Suprapubic skin (tissue), 4 donors: ENCODE measurements around the gene EIF4E. TPM values are rescaled to one million over a fixed set of nuclear protein-coding genes. Genes with fewer than 3 reads are reported as not detected.
"Not testable (repeated sequence)": the region's sequence is repeated elsewhere in the genome, so short reads cannot be mapped to it uniquely, and the experiment has no call there.

Experiments used
- DNase-seq, 2 donors: peaks; one replicate each; pipeline ENCODE4 v3.0.0-alpha.2; 2019; ENCODE audit warnings: low spot score in 2 of 2
- H3K27ac ChIP-seq: fragments of 200-600 bp; sonication (generic); one replicate; pipeline ENCODE4 v1.5.1; 2019
- H3K27me3 ChIP-seq: fragments of 200-600 bp; sonication (generic); one replicate; pipeline ENCODE4 v1.5.1; 2019
- H3K36me3 ChIP-seq: fragments of 200-600 bp; sonication (generic); one replicate; pipeline ENCODE4 v1.5.1; 2019
- H3K4me1 ChIP-seq: fragments of 200-600 bp; sonication (generic); one replicate; pipeline ENCODE4 v1.5.1; 2019
- H3K4me3 ChIP-seq: fragments of 200-600 bp; sonication (generic); one replicate; pipeline ENCODE4 v1.5.1; 2019; ENCODE audit warnings: mild to moderate bottlenecking
- H3K9me3 ChIP-seq: fragments of 200-600 bp; sonication (generic); one replicate; pipeline ENCODE4 v1.5.1; 2019
- CTCF ChIP-seq, 2 donors: fragments of 200-600 bp in 1 of 2; fragments of 450-650 bp in 1 of 2; sonication (generic) in 1 of 2; IDR thresholded peaks; one replicate each; pipeline ENCODE4 v1.5.1; 2016 to 2019; ENCODE audit warnings: antibody characterized with exemption in 2 of 2, mild to moderate bottlenecking in 1 of 2, moderate library complexity in 1 of 2
- EP300 ChIP-seq: sonication (generic); formaldehyde crosslinking; IDR thresholded peaks from one replicate; pipeline ENCODE4 v1.6.1; 2017; ENCODE audit warnings: antibody characterized with exemption
- POLR2A ChIP-seq, 2 donors: fragments of 450-650 bp; IDR thresholded peaks; one replicate each; pipeline ENCODE4 v1.6.1; 2017; ENCODE audit warnings: antibody characterized with exemption in 2 of 2, mild to moderate bottlenecking in 2 of 2, moderate library complexity in 2 of 2
- POLR2AphosphoS5 ChIP-seq, 3 donors: sonication (generic); formaldehyde crosslinking; IDR thresholded peaks; one replicate each; pipeline ENCODE4 v1.6.1; 2017; ENCODE audit warnings: antibody characterized with exemption in 3 of 3
- WGBS: methylation state at CpG from one replicate; pipeline ENCODE4 v1.1.5; 2018; 5-methylcytosine and 5-hydroxymethylcytosine counted together
- total RNA-seq, 4 donors: library from RNA; depleted of rRNA; stranded (reverse); fragments of >200 nt; gene quantifications; one replicate each; pipeline ENCODE4 v1.1.0, GENCODE V29; 2016

Gene EIF4E
- total RNA-seq, 4 donors from 2014 or later: 42.5 to 68.7 (median 54.6) TPM

DNA sequence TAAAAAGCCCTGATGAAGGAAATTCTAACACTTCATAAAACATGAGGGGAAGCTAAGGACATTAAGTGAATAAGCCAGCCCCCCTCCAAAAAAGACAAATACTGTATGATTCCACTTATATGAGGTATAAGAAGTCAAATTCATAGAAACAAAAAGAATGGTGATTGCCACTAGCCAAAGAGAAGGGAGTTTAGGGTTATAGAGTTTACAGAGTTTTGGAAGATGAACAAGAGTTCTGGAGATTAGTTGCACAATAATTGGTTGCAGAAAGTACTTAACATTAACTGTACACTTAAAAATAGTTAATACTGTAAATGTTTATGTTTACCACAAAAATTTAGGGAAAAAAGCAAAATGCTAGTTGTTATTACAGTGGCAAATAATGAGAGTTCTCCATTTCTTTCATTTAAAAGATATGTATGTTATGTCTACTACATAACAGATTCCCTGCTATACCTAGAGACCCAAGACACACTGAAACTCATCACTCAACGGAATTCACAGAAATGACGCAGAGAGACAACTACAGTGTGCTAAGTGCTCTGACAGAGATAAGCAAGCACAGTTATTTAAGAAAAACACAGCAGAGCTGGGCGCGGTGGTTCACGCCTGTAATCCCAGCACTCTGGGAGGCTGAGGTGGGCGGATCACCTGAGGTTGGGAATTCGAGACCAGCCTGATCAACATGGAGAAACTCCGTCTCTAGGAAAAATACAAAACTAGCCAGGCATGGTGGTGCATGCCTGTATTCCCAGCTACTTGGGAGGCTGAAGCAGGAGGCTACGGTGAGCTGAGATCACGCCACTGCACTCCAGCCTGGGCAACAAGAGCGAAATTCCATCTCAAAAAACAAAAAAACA is 37.2 kb downstream of the EIF4E start:
- DNase-seq: no peak
- Histone ChIP-seq H3K27ac (no peak overlapping the region), H3K4me1 (no peaks in the 10 kb centered on the region), H3K27me3 (no peaks in the 10 kb centered on the region), H3K4me3 (no peak overlapping the region), H3K36me3 (peaks cover 35% of the 10 kb centered on the region), H3K9me3 (no peaks in the 10 kb centered on the region)
- WGBS: 97% methylated on average over 11 of the region's 11 CpGs
- TF ChIP-seq POLR2AphosphoS5 (IDR thresholded peaks at IDR 0.05) (no peak), CTCF (IDR thresholded peaks at IDR 0.05) (no peak)

GRCh38 chr4:98890702-98891455 is 38.1 kb downstream of the EIF4E start:
- Histone ChIP-seq H3K9me3 (no peaks in the 10 kb centered on the region), H3K4me3 (no peak overlapping the region), H3K27me3 (no peaks in the 10 kb centered on the region), H3K27ac (no peak overlapping the region), H3K36me3 (peaks cover 42% of the 10 kb centered on the region), H3K4me1 (no peaks in the 10 kb centered on the region)
- no peak for DNase-seq
- 59% methylated on average over 6 of the region's 6 CpGs for WGBS
- TF ChIP-seq POLR2AphosphoS5 (IDR thresholded peaks at IDR 0.05) (no peak), CTCF (IDR thresholded peaks at IDR 0.05) (no peak)

DNA sequence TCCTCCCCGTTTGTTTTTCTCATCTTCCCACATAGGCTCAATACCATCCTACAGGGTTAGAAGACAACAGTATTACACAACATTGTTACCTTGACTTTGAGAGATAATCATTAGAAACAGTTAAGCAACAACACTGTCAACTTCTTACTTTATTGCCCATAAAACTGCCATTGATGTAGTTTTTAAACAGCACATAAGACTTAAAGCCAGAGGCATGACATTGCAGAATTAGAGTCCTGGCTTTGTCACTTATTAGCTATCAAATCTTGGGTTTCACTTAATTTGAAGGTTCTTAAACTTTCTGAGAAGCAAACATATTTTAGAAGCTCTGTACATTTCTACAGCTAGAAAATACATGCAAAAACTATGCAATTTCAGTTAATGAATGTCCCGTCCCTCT is 41.8 kb downstream of the EIF4E start:
- H3K27ac ChIP-seq: no peak overlapping the region
- H3K4me1 ChIP-seq: no peaks in the 10 kb centered on the region
- 97% methylated on average over 2 of the region's 2 CpGs for WGBS
- no peak overlapping the region for H3K4me3 ChIP-seq
- no peaks in the 10 kb centered on the region for H3K27me3 ChIP-seq
- no peak for DNase-seq
- peaks cover 61% of the 10 kb centered on the region for H3K36me3 ChIP-seq
- TF ChIP-seq EP300 (no peak), POLR2A (IDR thresholded peaks at IDR 0.05) (no peak), CTCF (IDR thresholded peaks at IDR 0.05) (no peak), POLR2AphosphoS5 (IDR thresholded peaks at IDR 0.05) (no peak)
- H3K9me3 ChIP-seq: no peaks in the 10 kb centered on the region

DNA sequence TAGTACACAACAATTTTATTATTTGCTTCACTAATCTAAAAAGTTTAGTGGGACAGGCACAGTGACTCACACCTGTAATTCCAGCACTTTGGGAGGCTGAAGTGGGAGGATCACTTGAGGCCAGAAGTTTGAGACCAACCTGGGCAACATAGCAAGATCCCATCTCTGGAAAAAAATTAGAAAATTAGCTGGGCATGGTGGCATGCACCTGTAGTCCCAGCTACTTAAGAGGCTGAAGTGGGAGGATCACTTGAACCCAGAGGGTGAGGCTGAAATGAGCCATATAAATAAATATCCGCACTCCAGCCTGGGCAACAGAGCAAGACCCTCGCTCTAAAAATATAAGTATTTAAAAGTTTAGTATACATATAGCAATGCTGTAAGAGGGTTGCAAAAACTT is 42.6 kb downstream of the EIF4E start:
- not testable (repeated sequence) for DNase-seq, H3K9me3 ChIP-seq, H3K4me3 ChIP-seq, H3K4me1 ChIP-seq, H3K27me3 ChIP-seq, H3K27ac ChIP-seq
- H3K36me3 ChIP-seq: peaks cover 65% of the 10 kb centered on the region
- 91% methylated on average over 2 of the region's 2 CpGs for WGBS

GRCh38 chr4:98880884-98881283 is 48.0 kb downstream of the EIF4E start:
- 97% methylated on average over 4 of the region's 4 CpGs for WGBS
- not testable (repeated sequence) for H3K9me3 ChIP-seq, H3K27ac ChIP-seq, DNase-seq, H3K4me1 ChIP-seq, H3K27me3 ChIP-seq, H3K4me3 ChIP-seq
- H3K36me3 ChIP-seq: peaks cover 44% of the 10 kb centered on the region

DNA sequence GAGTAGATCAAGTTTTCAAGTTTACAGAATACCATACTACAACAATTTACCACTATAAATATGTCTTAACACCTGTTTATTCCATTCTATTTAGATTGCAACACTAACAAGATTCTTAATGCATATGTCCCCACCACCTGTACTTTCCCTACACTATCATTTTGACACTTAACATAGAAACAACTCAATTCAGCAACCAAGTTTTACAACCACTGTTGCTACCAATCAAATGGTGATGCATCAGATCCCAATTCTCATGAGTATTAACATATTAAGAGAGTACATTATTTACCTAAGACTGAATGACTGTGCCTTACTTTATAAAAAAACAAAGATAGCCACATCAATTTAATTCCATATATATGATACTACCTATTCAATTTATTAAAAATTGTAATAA is 49.4 kb downstream of the EIF4E start:
- Histone ChIP-seq H3K27me3 (no peaks in the 10 kb centered on the region), H3K4me3 (no peak overlapping the region), H3K27ac (no peak overlapping the region), H3K4me1 (no peaks in the 10 kb centered on the region), H3K36me3 (peaks cover 30% of the 10 kb centered on the region), H3K9me3 (no peaks in the 10 kb centered on the region)
- TF ChIP-seq POLR2A (IDR thresholded peaks at IDR 0.05): no peak
- no peak for TF ChIP-seq EP300
- no peak for TF ChIP-seq POLR2AphosphoS5 (IDR thresholded peaks at IDR 0.05)
- TF ChIP-seq CTCF (IDR thresholded peaks at IDR 0.05): no peak
- no peak for DNase-seq
